AG08395 (cell line): ENCODE data around the gene EOLA1.
"Not testable (repeated sequence)": the region's sequence is repeated elsewhere in the genome, so short reads cannot be mapped to it uniquely, and the experiment has no call there.

Experiments used
- DNase-seq: peaks from one replicate; pipeline ENCODE4 v3.0.0; 2012; ENCODE audit warnings: mixed read lengths, low spot score

The EOLA1 gene

DNA sequence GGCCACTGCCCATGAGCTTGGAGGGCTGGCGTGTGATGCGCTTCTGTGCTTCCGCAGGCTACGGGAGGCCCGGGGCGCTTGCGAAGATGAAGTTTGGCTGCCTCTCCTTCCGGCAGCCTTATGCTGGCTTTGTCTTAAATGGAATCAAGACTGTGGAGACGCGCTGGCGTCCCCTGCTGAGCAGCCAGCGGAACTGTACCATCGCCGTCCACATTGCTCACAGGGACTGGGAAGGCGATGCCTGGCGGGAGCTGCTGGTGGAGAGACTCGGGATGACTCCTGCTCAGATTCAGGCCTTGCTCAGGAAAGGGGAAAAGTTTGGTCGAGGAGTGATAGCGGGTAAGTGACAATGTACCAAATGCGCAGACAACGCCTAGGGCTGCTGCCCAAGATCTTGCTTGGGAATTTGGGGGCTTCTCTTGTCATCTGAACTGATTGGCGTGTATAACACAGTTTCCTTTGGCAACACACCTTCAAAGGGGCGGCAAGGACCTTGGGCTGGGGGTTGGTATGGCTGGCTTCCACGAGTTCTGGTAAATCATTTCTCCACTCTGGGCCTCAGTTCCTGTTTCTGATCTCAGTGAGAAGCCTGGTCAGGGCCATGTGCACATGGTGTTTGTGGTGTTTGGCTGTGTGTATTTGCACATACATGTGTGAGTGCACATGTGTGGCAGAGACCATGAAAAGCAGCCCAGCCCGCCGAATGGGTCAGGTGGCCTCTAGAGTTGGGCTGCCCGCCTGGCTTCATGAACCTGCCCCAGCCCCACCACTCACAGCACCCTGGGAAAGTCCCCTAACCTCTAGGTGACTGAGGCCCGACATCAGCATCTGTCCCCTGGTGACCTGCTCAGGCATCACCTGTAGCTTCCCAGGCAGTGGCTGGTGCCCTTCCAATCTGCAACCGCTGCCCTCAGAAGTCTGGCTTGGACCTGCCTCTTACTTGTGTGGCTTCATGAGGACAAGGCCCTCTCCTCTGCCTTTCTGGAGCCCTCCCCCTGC, 5.0 kb downstream of the EOLA1 start:
- DNase-seq: not testable (repeated sequence)

DNA sequence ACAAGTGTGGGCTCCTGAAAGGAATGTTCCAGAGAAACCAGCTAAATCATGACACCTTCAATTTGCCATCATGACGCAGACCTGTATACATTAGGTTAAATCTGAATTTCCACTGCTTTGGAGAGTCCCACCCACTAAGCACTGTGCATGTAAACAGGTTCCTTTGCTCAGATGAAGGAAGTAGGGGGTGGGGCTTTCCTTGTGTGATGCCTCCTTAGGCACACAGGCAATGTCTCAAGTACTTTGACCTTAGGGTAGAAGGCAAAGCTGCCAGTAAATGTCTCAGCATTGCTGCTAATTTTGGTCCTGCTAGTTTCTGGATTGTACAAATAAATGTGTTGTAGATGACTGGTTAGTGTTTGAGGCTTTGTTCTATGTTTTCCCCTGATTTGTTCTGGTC, 6.2 kb downstream of the EOLA1 start:
- DNase-seq: not testable (repeated sequence)

DNA sequence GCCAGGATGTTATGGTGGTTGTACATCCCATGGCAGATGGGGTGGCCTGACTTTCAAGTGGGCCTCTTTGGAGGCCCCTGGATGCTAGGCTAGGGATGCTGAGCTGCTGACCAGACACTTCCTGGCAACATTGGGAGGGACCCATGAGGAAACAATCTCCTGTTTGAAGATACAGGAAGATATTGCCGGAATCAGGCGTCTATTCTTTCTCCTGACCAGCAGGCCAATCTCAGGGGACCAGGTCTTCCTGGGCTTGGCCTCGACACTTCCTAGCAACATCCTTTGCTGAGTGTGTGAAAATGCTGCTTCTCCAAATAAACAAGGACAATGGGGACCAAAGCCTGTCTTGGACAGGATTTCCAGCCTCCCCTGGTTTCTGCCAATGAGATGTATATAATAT, 7.0 kb downstream of the EOLA1 start:
- DNase-seq: not testable (repeated sequence)

DNA sequence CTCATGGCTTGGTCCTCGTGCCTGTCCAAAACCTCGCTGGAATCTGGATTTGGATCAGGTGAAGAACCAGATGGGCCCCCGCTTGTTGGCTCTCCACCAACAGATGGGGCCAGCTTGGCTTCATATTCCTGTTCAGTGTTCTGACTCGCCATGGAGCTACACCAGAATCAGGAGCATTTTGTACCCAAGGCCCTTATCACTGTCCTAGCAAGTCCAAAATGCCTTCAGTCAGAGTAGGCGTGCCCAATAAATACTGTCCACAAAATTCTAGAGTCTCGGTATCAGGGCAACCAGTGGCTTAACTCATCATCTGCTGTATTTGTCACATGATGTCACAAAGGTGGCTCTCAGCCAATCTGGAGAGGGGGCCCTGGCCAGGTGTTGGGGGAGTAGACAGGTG, 8.9 kb downstream of the EOLA1 start, which contains the start of gene HSFX3:
Gene HSFX3 (minus strand): TSS at position 224 of the 400 bp plus-strand sequence. CDS start 72 bp downstream, at position 152.
- not testable (repeated sequence) for DNase-seq

DNA sequence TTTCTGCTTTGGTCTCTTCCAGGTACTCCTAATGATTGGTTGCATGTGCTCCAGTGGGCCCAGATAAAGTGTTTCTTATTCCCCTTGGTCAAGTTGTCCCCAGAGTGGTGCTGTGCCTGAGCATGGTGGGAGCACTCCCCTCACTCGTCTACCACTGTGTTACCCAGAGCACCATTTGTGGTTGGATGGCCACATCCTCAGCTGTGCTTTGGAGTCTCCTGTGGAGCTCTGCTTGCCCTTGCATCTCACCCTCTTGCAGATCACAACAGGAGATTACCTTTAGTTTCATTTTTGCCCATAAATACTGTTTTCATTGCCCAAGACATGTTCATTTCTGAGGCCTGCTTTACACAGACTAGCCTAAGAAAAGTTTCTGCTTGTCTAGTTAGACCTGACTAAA, 9.6 kb downstream of the EOLA1 start:
- not testable (repeated sequence) for DNase-seq

DNA sequence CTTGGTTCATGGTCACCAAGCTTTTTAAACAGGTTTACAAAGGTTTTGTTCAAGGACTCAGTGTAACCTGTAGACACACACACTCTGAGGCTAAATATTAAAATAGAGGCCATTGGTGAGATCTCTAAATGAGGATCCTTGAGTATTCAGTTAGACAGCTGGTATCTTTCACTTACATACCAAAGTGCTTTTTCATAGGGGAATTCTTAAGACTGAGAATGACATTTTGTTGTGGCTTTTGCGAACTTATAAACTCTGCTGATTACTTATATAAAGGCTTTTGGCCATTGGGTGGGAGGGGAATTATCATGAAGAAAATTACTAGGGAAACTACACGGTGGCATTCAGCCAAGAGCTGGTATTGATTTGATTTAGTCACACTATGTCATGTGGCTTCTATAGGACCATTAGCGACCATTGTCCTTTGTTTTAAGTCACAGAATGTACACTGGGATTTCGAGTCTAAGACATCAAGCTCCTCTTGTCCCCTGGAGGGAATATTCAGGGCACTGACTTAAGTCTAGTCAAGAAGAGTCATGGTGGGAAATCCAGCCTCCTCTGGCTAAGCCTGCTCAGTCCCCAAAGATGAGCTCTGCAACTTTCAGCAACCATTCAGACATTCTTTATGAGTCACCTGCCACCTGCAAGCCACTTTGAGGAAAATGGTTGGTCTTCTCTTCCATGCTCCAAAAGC, 10.6 kb downstream of the EOLA1 start:
- DNase-seq: not testable (repeated sequence)

DNA sequence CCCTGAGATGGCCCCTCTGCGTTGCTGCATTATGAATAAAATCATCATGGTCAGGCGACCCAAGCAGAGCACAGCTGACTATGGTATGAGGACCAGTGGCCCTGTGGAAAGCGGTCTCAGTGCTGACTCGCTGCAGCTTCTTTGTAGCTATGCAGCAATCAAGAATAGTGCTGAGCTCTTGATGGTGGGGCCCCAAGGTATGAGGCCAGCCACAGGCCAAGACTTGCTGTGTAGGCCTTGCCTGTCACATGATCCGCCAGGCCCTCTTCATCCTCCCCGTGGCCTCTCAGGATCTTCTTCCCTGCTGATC, 11.1 kb downstream of the EOLA1 start:
- not testable (repeated sequence) for DNase-seq

DNA sequence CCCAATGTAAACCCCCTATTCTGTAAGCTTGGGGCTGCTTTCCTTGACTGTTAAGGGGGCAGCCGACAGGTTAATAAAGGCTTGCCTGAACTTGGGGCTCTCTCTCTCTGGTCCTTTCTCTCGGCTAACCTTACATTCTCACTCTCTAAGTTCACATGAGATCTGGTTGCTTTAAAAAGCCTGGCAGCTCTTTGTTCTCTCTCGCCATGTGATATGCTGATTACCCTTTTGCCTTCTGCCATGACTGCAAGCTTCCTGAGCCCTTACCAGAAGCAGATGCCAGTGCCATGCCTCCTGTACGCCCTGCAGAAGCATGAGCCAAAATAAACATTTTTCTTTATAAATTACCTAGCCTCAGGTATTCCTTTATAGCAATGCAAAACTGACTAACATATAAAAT, 14.4 kb downstream of the EOLA1 start:
- not testable (repeated sequence) for DNase-seq

DNA sequence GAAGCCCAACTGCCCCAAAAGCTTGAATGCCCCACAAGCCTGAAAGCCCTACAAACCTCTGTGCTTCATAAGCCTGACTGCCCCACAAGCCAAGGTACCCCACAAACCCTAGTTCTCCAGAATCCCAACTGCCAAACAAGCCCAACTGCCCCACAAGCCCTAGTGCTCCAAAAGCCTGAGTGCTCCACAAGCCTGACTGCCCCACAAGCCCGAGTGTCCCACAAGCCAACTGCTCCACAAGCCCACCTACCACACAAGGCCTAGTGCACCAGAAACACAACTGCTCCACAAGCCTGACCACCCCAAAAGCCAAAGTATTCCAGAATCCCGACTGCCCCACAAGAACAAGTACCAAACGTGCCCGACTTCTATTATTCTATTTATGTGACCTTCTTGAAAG, 22.5 kb downstream of the EOLA1 start:
- DNase-seq: no peak

DNA sequence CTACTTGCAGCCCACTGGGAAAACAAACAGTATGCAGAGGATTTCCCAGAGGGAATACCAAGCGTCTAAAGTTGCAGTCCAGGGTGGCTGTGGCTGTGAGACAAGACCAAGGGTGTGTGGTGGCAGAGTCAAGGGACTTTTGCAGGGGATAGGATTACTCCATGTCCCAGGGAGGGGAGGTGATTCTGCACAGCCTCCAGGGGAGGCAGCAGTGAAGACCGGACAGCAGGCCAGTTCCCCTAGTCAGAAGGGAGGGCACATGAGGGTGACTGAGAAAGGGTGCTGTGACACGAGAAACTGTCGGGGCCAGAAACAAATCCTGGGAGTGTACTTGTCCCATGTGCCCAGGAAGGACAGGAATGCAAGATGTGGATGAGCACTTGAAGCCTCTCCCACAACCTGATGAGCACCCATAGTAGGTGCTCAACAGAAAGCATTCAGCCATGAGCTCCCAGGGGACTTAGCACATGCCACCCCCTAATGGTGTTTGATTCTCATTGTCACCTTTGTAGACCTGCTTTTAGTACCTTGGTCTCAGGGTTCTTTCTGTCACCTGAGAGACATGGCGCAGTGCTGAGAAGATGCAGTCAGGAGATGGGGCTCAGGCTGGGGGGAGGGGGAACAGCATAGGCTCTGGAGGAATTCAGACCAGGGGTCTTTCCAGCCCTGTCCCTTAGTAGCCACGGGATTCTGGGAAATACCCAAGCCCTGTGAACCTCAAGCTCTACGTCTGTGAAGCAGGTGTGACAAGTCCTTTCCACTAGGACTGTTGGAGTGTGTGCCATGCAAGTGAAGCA, 27.0 kb downstream of the EOLA1 start:
- no peak for DNase-seq

DNA sequence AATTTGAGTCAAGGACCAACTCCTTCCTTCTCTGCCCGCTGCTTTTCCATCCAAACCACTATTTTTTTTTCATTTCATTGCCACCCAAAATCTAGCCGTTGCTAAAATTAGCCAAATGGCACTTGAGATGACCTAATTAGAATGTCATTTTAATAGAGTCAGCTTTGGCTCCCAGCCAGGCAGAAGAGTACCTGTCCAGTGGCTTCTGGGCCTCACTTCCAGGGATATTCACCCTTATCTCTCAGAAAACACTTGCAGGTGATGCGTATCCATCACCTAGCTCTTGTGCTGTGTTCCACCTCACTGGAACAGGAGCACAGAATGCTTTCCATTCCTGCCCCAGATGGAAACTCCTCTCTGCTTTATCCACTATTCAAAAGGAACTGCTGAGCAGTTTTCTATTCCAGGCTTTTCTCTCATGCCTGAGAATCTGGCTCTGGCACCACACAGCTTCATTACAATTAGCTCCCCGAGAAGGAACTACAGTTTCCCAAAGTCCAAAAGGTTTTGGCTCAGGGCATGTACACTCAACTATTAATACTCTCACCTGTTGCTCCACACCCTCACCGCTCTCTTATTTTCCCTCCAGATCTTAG, 28.0 kb downstream of the EOLA1 start:
- DNase-seq: no peak

DNA sequence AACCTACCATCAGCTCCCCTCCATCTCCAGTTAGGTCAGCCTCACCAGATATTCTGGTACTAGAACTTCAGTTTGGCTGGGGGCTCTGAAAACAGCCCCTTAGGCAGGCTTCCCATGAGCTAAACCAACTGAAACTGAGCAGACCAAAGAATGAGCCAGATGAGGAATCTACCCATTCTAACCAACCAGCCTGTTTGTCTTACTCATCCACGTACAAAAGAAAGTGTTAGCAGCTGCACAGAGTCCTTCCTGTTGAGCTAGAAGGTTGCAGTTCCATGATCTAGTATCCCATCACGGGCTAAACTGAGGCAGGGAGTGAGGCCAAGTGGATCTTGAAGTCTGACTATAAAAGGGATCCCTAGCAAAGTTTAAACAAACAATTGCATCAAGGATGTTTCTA, 29.0 kb downstream of the EOLA1 start:
- no peak for DNase-seq

DNA sequence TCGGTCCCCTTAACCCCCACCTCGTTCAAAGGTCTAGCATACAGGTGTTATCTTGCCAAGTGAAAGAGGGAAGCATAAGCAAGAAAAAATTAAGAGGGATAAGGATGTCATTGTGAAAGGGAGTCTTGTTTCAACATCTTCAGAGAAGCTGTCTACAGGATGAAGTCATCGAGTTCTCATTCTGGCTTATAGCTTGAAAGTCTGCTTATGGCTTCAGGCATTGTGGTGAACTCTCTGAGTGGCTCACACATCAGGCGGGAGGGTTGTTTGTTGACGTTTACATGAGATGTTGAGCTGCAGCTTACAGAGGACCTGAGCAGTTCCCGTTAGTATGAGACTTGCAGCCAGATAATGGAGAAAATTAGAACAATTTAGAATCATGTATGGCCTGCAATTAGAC, 29.9 kb downstream of the EOLA1 start:
- DNase-seq: peak; percentile 38

DNA sequence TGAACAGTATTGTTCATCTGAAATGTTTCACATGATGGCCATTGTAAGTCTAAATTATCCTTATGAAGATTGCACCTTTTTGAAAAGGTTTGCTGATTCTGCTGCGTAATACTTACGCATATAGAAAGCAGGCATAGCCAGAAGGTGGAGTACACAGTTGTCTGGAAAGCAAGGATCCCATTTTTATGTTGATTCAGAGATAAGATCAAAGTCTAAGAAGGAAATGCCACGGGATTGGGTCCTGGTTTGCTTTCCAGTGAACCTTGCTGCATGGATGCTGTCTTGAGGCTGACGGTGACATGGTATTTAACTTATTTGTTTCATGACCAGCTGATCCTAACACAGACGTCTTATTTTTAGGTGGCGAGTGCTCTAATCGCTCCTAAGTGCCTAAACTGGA, 31.0 kb downstream of the EOLA1 start:
- DNase-seq: no peak

DNA sequence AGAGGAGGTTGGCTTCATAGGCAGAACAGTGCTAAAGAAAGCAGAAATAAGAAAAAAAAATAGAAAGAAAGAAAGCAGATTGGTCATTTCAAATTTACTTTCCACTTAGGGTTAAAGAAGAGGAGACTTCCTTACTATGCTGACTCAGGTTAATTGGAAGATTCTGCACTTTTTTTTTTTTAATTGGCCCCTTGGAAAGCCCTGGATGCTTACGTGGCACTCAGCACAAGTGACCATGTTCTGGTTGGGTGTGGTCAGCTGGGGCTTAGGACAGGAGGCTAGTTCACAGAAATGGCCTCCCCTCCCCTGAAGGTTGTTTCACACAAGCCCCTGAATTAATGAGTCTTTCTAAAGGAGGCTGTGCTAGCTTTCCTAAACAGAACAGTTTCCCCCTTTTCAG, 31.9 kb downstream of the EOLA1 start:
- DNase-seq: no peak

DNA sequence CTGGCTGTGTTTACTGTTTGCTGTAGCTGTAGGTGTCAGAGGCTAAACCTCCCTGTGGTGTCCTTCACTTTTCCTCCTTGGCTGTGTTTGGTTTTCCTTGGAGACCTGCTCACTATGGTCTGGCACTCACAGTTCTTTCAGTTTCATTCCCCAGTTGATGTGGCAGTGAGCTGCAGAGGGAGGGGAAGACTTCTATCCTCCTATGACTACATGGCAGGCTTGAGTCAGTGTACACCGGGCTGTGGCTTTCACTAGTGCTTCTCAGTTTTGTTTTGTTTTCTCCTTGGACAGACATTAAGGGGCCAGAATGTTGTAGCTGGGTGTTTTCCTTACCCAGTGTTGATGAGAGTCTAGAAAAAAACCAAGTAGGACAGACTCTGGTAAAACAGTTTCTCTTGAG, 32.6 kb downstream of the EOLA1 start:
- not testable (repeated sequence) for DNase-seq

DNA sequence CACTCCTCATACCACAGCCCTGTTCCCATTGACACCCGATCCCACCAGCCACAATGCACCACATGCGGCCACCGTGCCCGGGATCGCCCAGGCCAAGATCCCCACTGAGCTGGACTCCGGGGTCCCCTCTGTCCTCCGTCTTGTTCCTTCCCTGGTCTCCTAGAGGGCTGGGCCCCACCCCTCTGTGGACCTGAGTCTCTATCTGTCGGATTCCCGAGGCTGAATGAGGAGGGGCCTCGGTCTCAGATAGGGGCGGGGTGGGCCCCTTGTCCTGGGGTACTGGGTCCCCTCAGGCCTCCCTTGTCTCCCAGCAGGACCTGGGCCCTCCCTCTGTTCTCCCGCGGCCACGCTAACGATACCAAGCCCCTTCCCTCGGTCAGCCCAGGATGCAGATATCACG, 44.8 kb downstream of the EOLA1 start:
- DNase-seq: not testable (repeated sequence)

DNA sequence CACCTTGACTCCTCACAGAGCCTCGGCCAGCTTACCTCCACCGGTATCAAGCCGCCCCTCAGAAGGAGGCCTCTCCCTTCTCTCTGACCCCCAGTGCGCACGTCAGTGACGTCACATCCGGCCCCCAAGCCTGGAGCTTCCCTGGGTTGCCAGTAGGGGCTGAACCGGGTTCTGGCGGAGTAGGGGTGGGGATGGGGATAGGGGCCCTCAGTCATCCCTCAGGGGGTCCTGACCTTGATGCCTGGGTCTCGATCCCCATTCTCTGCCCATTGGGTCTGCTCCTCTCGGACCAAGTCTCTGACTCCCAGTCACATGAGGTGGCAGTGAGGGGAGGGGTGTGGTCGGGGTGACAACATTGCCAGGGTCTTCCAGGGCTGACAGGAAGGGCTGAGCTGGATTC, 46.5 kb downstream of the EOLA1 start, which contains the start of gene MAGEA9B:
Gene MAGEA9B (minus strand): TSS at position 101 of the 400 bp plus-strand sequence. CDS start 4,280 bp downstream, outside the sequence.
- DNase-seq: not testable (repeated sequence)

DNA sequence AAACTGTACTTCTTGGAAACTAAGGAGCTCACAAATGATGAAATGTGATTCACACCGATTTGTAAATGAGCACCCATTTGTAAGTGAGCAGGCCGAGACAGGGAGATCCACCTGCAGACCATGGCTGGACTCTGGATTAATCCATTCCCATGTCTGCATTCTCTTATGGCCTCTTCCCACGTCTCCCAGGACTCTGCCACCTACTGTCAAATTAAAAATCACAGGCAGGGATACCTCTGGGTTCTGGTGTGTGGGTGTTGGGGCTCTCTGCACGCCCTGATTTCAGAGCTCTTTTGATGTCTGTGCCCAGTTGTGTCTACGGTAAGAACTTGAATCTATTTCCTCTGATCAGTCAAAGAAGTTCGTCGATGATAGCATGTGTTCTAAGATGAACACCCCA, 50.2 kb downstream of the EOLA1 start:
- not testable (repeated sequence) for DNase-seq

DNA sequence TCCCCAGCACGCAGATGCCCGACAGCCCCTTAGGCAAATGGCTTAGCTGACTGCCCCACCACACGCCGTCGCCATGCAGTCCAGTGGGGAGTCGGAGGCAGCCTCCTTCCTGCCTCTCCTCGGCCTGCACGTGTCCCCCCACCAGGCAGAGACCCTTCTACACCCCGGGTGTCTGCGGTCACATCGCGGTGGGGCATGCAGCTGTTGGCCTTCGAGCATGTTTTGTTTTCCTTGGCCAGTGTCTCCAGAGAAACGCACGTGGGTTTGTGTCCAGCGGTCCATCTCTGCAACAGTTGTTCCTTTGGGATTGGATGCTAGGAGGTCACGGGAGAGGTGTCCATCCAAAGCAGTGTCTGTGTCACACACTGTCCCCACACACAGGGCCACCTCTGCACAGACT, 54.4 kb downstream of the EOLA1 start, which contains the start of gene HSFX2:
Gene HSFX2 (minus strand): TSS at position 101 of the 400 bp plus-strand sequence. CDS start 614 bp downstream, outside the sequence.
- not testable (repeated sequence) for DNase-seq

DNA sequence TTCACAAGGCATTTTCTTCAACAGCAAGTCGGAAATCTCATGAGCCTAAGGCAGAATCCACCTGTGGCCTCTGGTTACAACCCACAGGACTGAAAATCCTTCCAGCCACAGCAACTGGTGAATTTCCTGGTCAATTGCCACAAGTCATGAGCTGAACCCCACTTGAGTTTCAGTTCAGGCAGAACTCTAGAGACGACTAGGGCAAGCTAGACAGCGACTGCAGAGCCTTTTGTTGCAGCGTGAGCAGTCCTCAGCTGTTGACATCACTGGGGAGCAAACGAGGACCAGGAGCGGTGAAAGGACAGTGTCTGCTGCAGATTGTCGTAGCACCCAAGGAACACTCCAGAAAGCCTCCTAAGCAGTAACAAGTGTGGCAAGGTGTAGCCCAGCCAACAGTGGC, 55.1 kb downstream of the EOLA1 start:
- not testable (repeated sequence) for DNase-seq
